HG03095 (cell line): ENCODE data around the gene TFEB.

Experiments
- ATAC-seq: cut with Tn5 transposase; IDR thresholded peaks from one replicate; pipeline ENCODE4 v1.9.1; 2021; ENCODE audit warnings: moderate library complexity; ENCODE audit not compliant: unreplicated experiment

Gene TFEB

GRCh38 chr6:41677124-41677921, 58.1 kb downstream of the TFEB start:
- ATAC-seq: no peak

DNA sequence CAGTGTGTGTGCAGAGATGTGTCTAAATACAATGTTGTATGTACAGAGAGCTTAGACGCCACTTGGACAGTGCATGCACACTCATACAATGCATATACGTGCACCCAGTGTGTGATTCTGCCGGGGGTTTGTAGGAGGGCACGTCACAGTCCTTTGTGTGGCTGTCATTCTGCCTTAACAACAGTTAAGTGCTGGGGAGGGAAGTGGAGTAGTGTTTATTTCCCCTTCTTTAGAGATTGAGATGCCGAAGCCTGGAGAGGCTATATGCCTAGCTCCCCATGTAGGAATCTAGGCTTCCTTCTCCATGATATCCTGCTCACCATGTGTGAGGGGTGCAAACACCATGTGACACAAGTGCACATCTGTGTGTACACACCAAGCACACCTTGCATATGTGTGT, 59.0 kb downstream of the TFEB start:
- no peak for ATAC-seq

- ATAC-seq: no peak
Observed at GRCh38 chr6:41675992-41676391, 59.4 kb downstream of the TFEB start.

DNA sequence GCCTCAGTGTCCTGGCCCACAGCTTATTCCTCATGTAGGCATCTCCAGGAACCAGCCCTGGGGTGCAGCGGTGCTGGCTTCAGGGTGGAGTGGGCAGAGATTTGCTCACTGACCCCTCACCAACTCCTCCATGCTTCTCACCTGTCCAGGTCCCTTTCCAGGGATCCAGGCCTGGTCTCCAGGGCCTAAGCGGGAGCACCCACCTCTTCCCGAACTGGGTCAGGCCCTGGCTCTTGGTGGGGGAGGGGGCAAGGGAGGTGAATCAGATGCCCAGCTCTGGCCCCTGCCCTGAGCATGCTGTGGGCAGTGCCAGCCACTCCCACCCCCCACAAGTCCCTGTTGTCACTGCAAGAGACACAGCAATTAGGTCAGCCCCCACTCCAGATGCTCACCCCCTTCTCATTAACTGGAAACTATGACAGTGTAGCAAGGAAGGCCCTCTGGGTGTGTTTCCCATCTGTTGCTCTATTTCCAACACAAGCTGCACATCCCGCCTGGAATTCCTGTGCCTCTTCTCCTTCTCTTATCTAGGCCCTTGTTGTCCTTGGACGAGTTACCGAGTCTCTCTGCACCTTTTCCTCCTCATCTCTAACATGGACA, 60.1 kb downstream of the TFEB start:
- no peak for ATAC-seq

DNA sequence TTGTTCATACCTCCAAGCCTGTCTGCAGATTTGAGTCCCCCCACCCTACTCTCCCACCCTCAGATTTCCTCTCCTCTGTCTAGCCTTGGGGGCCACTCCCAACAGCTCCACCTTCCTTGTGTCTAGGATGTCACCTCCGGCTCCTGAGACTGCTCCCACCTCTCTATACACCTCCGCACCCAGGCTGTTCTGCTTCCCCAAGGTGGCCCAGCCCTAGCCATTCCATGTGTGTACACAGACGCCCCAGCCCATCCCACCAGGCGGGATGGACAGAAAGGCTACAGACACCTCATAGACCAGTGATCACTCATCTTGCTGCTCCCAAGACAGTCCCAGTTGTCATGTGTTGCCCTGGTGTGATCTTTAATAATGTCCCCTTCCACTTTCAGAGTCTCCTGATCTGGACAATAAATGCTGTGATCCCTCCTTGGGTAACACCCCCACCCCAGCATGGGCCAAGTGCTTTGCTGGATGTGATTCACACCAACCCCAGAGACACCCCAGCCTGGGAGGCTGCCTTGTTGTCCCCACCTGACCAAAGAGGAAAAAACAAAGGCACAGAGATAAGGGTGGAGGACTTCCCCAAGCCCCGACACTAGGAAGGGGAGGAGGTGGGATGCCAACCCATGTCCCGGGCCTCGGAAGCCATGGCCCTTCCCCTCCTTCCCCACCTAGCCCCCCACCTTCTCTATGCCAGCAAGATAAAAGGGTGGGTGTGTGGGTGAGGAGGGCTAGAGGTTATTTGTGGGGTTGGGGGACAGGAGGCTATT, 61.0 kb downstream of the TFEB start:
- ATAC-seq: no peak

- no peak for ATAC-seq
Observed at GRCh38 chr6:41673704-41674000, 61.8 kb downstream of the TFEB start.

- ATAC-seq: no peak
Observed at GRCh38 chr6:41672816-41673703, 62.3 kb downstream of the TFEB start.

GRCh38 chr6:41672016-41672415, 63.4 kb downstream of the TFEB start:
- ATAC-seq: no peak

GRCh38 chr6:41671376-41671775, 64.0 kb downstream of the TFEB start:
- ATAC-seq: no peak

DNA sequence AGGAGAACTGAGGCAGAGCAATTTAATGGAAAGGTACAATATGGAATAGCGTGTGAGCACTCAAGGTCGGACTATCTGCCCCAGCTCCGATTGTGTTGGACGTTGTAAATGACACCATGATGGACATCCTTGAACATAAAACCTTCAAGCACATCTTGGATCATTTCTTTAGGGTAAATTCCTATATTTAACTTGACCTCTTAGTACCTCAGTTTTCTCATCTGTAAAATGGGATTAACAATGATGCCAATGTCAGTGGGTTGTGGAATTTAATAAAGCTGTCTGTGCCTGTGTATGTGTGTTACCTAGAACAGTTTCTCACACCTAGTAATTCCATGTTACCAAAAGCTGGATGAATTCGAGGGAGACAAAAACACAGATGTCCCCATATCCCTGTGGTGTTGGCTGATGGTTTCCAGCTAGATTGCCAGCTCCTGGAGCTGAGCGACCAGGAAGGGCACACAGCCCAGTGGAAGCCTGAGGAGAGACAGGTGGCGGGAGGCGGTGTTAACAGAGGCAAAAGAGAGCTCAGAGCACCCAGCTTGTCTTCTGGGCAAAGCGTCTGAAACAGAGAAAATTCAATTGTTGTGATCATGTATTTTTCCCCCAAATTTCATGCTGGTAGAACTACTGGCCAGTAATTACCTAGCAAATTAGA, 64.6 kb downstream of the TFEB start:
- no peak for ATAC-seq

GRCh38 chr6:41668968-41669367, 66.4 kb downstream of the TFEB start:
- no peak for ATAC-seq

DNA sequence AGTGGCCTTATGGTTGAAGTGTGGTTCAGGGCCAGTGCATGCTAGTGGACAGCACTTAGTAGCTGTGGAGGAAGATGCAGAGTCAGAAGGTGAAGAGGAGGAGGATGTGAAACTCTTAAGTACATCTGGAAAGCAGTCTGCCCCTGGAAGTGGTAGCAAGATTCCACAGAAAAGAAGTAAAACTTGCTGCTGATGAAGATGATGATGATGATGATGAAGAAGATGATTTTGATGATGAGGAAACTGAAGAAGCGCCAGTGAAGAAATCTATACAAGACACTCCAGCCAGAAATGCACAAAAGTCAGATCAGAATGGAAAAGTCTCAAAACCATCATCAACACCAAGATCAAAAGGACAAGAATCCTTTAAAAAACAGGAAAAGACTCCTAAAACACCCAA, 68.2 kb downstream of the TFEB start:
- no peak for ATAC-seq

DNA sequence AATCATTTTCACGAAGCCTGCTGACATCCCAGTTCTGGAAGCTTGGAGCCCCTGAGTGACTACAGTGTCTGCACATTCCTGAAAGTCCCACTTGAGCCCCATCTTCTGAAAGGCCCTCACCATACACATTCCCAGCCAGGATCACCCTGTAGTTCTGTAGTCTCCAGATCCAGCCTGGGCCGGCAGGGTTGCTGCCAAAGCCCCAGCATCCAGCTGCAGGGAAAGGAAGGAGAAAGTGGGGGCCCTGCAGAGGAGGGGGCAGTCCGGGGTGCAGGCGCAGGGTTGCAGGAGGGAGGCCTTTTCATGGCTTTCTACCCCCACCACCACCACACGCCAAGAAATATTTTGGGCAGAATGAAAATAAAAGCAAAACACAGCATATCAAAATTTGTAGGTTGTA, 71.1 kb downstream of the TFEB start:
- no peak for ATAC-seq

DNA sequence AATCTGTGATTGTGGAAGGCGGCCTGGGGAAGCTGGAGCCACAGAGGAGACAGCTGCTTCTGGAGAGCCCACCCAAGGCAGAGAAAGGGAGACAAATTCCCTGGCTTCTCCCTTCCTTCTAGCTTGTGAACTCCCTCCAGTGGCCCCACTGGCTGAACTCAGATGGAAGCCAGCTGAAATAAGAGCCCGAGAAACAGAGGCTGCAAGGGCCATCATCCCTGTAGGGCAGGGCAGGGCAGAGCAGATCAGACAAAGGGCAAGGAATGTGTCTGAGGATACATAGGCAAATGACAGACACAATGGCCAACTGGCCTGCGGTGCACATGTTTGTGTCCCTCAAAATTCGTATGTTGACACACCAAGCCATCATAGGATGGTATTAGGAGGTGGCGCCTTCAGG, 71.8 kb downstream of the TFEB start:
- ATAC-seq: no peak

DNA sequence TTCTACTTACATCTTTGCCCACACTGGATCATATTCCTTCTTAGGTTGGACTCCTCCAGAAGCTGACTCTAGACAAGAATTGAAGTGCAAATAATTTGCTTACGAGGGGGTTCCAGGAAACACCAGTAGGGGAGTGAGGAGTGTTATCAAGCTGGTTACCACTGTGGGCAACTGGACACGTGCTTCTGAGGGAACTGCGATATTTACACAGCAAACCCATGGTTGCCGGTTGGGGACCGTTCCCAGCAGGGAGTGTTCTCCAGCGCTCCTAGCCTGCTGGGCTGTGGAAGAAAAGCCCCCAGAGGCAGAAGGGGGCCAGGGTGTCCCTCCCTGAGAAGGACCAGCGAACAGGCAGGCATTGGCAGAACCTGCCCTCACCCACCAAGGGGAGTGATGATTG, 75.5 kb downstream of the TFEB start:
- no peak for ATAC-seq

DNA sequence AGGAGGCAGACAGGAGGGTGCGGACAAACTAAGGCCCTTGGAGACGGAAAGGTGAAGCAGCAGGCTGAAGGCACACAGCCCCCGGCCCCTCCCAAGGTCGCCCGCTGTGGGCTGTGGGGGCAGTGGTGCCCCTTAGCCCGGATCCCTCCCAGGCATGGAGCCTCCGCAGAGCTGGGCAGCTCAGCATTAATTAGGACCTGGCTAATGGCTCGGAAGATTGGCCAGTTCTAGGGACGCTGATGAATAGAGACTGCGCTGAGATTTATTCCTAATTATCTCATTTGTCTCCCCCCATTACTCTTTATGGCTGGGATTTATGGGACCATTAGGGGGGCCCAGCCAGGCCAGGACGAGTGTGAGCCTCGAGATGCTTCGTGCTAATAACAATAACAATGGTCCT, 76.8 kb downstream of the TFEB start:
- ATAC-seq: no peak

DNA sequence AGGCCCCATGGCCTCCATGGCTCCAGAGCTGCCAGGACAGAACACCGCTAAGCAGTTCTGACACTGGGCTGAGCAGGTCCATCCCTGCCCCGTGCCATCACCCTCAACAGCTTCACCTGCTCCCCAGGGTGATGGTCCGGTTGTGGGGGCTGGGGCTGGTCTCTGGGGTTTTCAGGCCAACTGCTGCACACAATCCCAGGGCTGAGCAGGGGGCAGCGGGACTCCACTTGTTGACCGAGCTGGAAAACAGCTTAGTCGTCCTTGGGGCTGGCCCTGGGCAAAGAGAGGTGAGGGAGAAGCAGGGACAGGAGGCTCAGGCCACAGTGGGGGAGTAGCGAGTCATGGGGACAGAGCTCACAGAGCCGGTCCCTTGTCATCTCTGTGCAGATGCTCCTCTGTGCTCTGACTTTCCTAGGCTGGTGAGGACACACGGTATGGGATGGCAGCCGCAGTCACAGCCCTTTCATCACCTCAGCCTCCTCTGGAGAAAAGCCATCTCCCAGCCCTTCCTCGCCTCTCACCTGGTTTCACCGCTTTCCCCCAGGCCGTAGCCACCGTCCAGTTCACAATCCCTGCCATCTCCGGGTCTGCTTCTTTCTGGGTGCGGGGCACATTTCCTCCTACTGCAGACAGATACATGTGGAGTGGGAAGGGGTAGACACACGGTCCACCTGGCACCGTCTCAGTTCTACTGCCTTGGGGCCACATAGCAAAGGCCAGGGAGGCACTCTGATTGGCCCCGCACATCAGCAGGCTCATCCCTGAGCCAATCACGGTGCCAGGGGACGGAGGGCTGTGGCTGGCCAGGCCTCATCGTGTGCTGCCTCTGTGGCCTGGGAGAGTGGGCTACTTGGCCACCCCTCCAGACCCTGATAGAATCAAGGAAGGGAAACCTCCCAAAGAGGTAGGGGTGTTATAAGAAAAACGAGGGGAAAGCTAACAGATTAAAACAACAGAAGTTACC, 78.0 kb downstream of the TFEB start:
- no peak for ATAC-seq

DNA sequence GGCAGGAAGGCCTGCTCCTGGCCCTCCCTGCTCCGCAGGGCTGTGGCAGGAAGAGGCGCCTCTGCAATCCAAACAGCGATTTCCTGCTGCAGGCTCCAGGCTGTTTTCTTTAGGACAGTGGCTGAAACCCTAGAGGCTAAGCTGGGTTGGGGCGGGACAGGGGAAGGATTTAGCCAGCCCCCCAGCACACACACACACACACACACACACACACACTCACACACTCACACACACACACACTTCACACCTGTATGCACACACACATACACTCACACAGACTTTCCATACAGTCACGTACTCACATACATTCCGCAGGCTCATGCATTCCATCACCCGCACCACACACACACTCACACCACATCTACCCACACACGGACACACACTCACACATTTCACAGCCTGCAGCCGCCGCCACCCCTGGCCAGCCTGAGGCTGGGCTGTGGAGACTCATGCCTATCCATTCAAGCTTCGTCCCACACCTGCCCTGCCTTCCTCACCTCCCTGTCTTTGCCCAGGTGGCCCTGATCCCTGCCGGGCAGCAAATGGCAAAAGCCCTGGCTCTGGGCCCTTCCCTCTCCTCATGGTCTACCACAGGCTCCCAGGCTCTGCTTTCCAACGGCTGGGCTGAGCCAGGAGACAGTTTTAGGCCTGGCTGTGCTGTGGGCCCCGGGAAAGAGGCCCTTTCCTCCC, 79.3 kb downstream of the TFEB start:
- no peak for ATAC-seq

DNA sequence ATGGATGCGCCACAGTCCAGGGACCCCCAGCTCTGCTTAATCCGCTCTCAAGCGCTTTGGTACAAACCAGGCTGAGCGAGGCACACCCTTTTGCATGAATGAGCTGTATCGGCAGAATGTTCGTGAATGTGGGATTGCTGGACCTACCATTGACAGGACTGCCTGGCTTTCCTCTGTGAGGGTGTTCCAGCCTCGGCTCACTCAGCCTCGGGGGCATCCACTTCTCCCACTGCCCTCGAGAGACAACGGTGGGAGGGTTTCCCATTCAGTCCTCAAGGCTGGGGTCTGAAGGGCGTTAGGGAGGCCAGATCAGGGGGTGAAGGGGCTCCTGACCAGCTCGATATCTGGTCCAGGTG, 79.8 kb downstream of the TFEB start:
- no peak for ATAC-seq
